ENCODE data around the gene ARHGEF28. TPM values are rescaled to one million over a fixed set of nuclear protein-coding genes. Genes with fewer than 3 reads are reported as not detected.

Gene ARHGEF28
- total RNA-seq, 1 donor from 2014 or later = 8.5 TPM

DNA sequence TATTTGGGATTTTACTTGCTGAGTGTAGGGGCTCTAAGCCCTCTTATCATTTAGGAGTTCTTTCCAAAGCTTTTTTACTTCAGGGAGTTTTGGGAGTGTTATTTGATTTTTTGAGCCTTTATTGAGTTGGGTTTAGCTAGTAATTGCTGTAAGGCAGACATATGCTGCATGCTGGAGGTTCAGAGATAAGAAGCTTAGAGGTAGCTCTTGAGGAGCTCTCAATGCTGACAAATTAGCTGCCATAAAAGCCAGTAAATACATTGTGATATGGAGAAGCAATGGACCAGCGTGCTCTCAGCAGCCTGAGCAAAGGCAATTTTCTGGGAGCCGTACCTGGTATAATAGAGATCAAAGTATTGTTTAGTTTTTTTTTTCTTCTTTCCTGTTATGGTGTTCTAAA is 11.6 kb downstream of the ARHGEF28 start:
- peaks cover 33% of the 10 kb centered on the region for H3K4me1 Mint-ChIP-seq (ENCODE audit: low read depth, unreplicated experiment)
- H3K27me3 ChIP-seq (ENCODE audit: insufficient read depth, low read length) = no peaks in the 10 kb centered on the region
- no peaks in the 10 kb centered on the region for H3K9me3 ChIP-seq (ENCODE audit: insufficient read depth, low read depth, low read length)
- no peak overlapping the region for H3K4me3 Mint-ChIP-seq (ENCODE audit: unreplicated experiment)
- H3K4me2 ChIP-seq (ENCODE audit: low read length) = no peak overlapping the region
- H3K27ac ChIP-seq (ENCODE audit: low read depth, low read length) = no peak overlapping the region
- no peak for TF ChIP-seq EZH2 (IDR thresholded peaks at IDR 0.05; ENCODE audit: insufficient read depth, low read length)
- TF ChIP-seq, protein P1, sequence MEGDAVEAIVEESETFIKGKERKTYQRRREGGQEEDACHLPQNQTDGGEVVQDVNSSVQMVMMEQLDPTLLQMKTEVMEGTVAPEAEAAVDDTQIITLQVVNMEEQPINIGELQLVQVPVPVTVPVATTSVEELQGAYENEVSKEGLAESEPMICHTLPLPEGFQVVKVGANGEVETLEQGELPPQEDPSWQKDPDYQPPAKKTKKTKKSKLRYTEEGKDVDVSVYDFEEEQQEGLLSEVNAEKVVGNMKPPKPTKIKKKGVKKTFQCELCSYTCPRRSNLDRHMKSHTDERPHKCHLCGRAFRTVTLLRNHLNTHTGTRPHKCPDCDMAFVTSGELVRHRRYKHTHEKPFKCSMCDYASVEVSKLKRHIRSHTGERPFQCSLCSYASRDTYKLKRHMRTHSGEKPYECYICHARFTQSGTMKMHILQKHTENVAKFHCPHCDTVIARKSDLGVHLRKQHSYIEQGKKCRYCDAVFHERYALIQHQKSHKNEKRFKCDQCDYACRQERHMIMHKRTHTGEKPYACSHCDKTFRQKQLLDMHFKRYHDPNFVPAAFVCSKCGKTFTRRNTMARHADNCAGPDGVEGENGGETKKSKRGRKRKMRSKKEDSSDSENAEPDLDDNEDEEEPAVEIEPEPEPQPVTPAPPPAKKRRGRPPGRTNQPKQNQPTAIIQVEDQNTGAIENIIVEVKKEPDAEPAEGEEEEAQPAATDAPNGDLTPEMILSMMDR (IDR thresholded peaks at IDR 0.05; ENCODE audit: insufficient read depth, low read depth, low read length) = no peak
- no peak overlapping the region for H2AFZ ChIP-seq (ENCODE audit: low read depth, low read length)
- no peaks in the 10 kb centered on the region for H3K9me3 Mint-ChIP-seq (ENCODE audit: unreplicated experiment)
- H3K4me1 ChIP-seq (ENCODE audit: insufficient read depth, low read length) = peaks cover 39% of the 10 kb centered on the region
- DNase-seq (ENCODE audit: low read depth) (no peak), FAIRE-seq (no peak)
- H3K27me3 Mint-ChIP-seq (ENCODE audit: low read depth, unreplicated experiment) = no peaks in the 10 kb centered on the region
- peaks cover 37% of the 10 kb centered on the region for H3K79me2 ChIP-seq (ENCODE audit: insufficient read depth, low read length)
- H3K4me3 ChIP-seq (ENCODE audit: insufficient read depth, low read depth, low read length) = no peak overlapping the region
- H3K27ac Mint-ChIP-seq (ENCODE audit: unreplicated experiment) = no peak overlapping the region
- no peak overlapping the region for H3K9ac ChIP-seq (ENCODE audit: low read length)
- H3K36me3 Mint-ChIP-seq (ENCODE audit: low read depth, unreplicated experiment) = no peaks in the 10 kb centered on the region
- no peaks in the 10 kb centered on the region for H4K20me1 ChIP-seq (ENCODE audit: insufficient read depth, low read length)
- H3K36me3 ChIP-seq (ENCODE audit: insufficient read depth, low read length) = no peaks in the 10 kb centered on the region

DNA sequence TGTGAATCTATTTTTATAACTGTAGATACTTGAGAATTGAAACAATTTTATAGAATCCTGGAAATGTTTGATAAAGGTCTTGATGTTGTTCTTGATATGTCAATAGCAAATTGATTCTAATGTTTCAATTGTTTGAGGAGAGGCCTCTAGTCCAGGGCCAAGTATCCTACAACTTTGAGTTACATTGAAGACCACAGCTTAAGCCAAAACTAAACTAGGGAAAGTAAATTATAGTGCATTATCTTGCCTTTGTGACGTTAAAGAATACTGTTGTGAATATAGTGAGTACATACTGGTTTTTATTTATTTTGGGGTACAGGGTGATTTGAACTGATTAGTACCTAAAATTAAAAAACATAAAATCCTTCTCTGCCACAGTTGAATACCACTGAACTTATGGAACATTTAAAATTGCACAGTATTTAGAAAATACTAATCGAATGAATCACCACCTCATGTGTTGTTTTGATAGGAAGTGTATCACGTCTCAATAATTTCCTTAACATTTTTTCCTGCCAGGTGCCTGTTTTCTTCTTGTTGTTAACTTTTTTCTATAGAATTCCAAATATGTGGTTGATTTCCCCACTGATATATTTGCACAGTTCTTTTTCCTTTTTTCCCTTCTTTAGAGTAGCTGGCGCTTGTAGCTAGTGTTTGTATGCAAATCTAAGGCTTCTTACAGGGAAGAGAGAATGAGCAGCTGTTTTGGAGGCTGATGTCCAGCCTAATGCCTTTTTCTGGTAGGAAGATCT is 12.5 kb downstream of the ARHGEF28 start:
- peak overlapping the region; percentile 79 for H3K4me2 ChIP-seq (ENCODE audit: low read length)
- H3K27ac ChIP-seq (ENCODE audit: low read depth, low read length) = peak overlapping the region; percentile 85
- peaks cover 40% of the 10 kb centered on the region for H3K4me1 ChIP-seq (ENCODE audit: insufficient read depth, low read length)
- DNase-seq (ENCODE audit: low read depth) = peak; percentile 80
- no peaks in the 10 kb centered on the region for H3K36me3 ChIP-seq (ENCODE audit: insufficient read depth, low read length)
- H2AFZ ChIP-seq (ENCODE audit: low read depth, low read length) = no peak overlapping the region
- no peaks in the 10 kb centered on the region for H3K27me3 ChIP-seq (ENCODE audit: insufficient read depth, low read length)
- no peak for TF ChIP-seq EZH2 (IDR thresholded peaks at IDR 0.05; ENCODE audit: insufficient read depth, low read length)
- TF ChIP-seq, protein P1 (IDR thresholded peaks at IDR 0.05; ENCODE audit: insufficient read depth, low read depth, low read length) = no peak
- no peak overlapping the region for H3K4me3 ChIP-seq (ENCODE audit: insufficient read depth, low read depth, low read length)
- FAIRE-seq = peak; percentile 89
- peak overlapping the region; percentile 59 for H3K9ac ChIP-seq (ENCODE audit: low read length)
- H4K20me1 ChIP-seq (ENCODE audit: insufficient read depth, low read length) = no peaks in the 10 kb centered on the region
- H3K4me1 Mint-ChIP-seq (ENCODE audit: low read depth, unreplicated experiment) = peaks cover 33% of the 10 kb centered on the region
- H3K27me3 Mint-ChIP-seq (ENCODE audit: low read depth, unreplicated experiment) = no peaks in the 10 kb centered on the region
- no peaks in the 10 kb centered on the region for H3K9me3 Mint-ChIP-seq (ENCODE audit: unreplicated experiment)
- H3K79me2 ChIP-seq (ENCODE audit: insufficient read depth, low read length) = peaks cover 35% of the 10 kb centered on the region
- peak overlapping the region; percentile 24 for H3K4me3 Mint-ChIP-seq (ENCODE audit: unreplicated experiment)
- no peaks in the 10 kb centered on the region for H3K36me3 Mint-ChIP-seq (ENCODE audit: low read depth, unreplicated experiment)
- peak overlapping the region; percentile 88 for H3K27ac Mint-ChIP-seq (ENCODE audit: unreplicated experiment)
- no peaks in the 10 kb centered on the region for H3K9me3 ChIP-seq (ENCODE audit: insufficient read depth, low read depth, low read length)

DNA sequence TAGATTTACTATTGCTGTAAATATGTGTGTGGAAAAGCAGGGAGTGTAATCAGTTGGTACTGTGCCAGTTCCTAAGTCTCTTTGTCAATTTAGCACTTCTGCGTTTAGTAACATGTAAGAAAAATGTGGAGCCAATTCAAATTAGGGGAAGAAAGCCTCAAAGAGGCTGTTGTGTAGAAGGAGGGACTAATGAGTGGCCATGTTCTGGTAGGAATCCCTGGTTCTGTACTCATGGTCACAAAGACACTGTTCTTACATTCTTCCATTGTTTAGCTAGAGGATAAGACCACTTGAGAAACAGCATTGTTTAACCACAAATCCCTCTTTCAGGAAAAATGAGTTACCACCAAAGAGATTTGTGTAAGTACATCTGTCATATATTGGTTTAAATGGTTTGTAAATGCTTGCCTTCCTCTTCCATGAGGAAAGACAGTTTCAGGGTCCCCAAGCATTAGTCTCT is 14.9 kb downstream of the ARHGEF28 start:
- Histone ChIP-seq H3K4me3 (ENCODE audit: insufficient read depth, low read depth, low read length) (peak overlapping the region; percentile 12), H3K27me3 (ENCODE audit: insufficient read depth, low read length) (no peaks in the 10 kb centered on the region), H3K79me2 (ENCODE audit: insufficient read depth, low read length) (peaks cover 33% of the 10 kb centered on the region), H3K4me2 (ENCODE audit: low read length) (peak overlapping the region; percentile 39), H2AFZ (ENCODE audit: low read depth, low read length) (peak overlapping the region; percentile 53), H3K9ac (ENCODE audit: low read length) (peak overlapping the region; percentile 3), H3K27ac (ENCODE audit: low read depth, low read length) (peak overlapping the region; percentile 56), H3K36me3 (ENCODE audit: insufficient read depth, low read length) (no peaks in the 10 kb centered on the region), H3K9me3 (ENCODE audit: insufficient read depth, low read depth, low read length) (no peaks in the 10 kb centered on the region), H4K20me1 (ENCODE audit: insufficient read depth, low read length) (no peaks in the 10 kb centered on the region), H3K4me1 (ENCODE audit: insufficient read depth, low read length) (peaks cover 45% of the 10 kb centered on the region)
- H3K4me1 Mint-ChIP-seq (ENCODE audit: low read depth, unreplicated experiment) = peaks cover 35% of the 10 kb centered on the region
- FAIRE-seq = peak; percentile 82
- H3K27ac Mint-ChIP-seq (ENCODE audit: unreplicated experiment) = peak overlapping the region; percentile 60
- no peak overlapping the region for H3K4me3 Mint-ChIP-seq (ENCODE audit: unreplicated experiment)
- TF ChIP-seq, protein P1 (IDR thresholded peaks at IDR 0.05; ENCODE audit: insufficient read depth, low read depth, low read length) = no peak
- TF ChIP-seq EZH2 (IDR thresholded peaks at IDR 0.05; ENCODE audit: insufficient read depth, low read length) = no peak
- no peaks in the 10 kb centered on the region for H3K9me3 Mint-ChIP-seq (ENCODE audit: unreplicated experiment)
- no peaks in the 10 kb centered on the region for H3K27me3 Mint-ChIP-seq (ENCODE audit: low read depth, unreplicated experiment)
- peak; percentile 90 for DNase-seq (ENCODE audit: low read depth)
- no peaks in the 10 kb centered on the region for H3K36me3 Mint-ChIP-seq (ENCODE audit: low read depth, unreplicated experiment)
